MG63 (cell line): ENCODE measurements around the gene TPCN2. TPM values are rescaled to one million over a fixed set of nuclear protein-coding genes. Genes with fewer than 3 reads are reported as not detected.

ENCODE experiments used
- DNase-seq: peaks from one replicate; pipeline ENCODE4 v3.0.0-alpha.2; 2020
- H3K27me3 ChIP-seq: fragments of 250-450 bp; sonication (Bioruptor Pico); 2 replicates; pipeline ENCODE4 v1.5.1; 2020; ENCODE audit warnings: mild to moderate bottlenecking, moderate library complexity
- H3K36me3 ChIP-seq: fragments of 250-450 bp; sonication (Bioruptor Pico); 2 replicates; pipeline ENCODE4 v1.5.1; 2020; ENCODE audit warnings: mild to moderate bottlenecking, moderate library complexity
- H3K4me3 ChIP-seq: fragments of 250-450 bp; sonication (Bioruptor Pico); 2 replicates; pipeline ENCODE4 v1.5.1; 2020; ENCODE audit warnings: mild to moderate bottlenecking, moderate library complexity
- H3K9me3 ChIP-seq: fragments of 250-450 bp; sonication (Bioruptor Pico); 2 replicates; pipeline ENCODE4 v1.5.1; 2020; ENCODE audit warnings: mild to moderate bottlenecking, moderate library complexity
- total RNA-seq: library from RNA; depleted of rRNA; stranded (reverse); fragments of >200 nt; shearing (Covaris generic); gene quantifications from 2 replicates; pipeline ENCODE4 v1.2.3, GENCODE V29; 2014; ENCODE audit warnings: low replicate concordance; rRNA removed

Gene TPCN2
- total RNA-seq, 1 experiment from 2014 or later, result 5.4 TPM

GRCh38 chr11:69178819-69179482 lies 130.2 kb downstream of the TPCN2 start:
- H3K9me3 ChIP-seq, result no peaks in the 10 kb centered on the region
- no peak for DNase-seq
- no peaks in the 10 kb centered on the region for H3K27me3 ChIP-seq
- no peaks in the 10 kb centered on the region for H3K36me3 ChIP-seq
- H3K4me3 ChIP-seq, result no peak overlapping the region

GRCh38 chr11:69180226-69180625 lies 131.5 kb downstream of the TPCN2 start:
- Histone ChIP-seq H3K36me3 (no peaks in the 10 kb centered on the region), H3K9me3 (no peaks in the 10 kb centered on the region), H3K27me3 (no peaks in the 10 kb centered on the region), H3K4me3 (no peak overlapping the region)
- DNase-seq, result no peak

- Histone ChIP-seq H3K36me3 (no peaks in the 10 kb centered on the region), H3K9me3 (no peaks in the 10 kb centered on the region), H3K4me3 (no peak overlapping the region), H3K27me3 (no peaks in the 10 kb centered on the region)
- no peak for DNase-seq
Observed at GRCh38 chr11:69180726-69181125, 132.0 kb downstream of the TPCN2 start.

GRCh38 chr11:69183613-69184012 lies 134.9 kb downstream of the TPCN2 start:
- H3K27me3 ChIP-seq, result no peaks in the 10 kb centered on the region
- H3K36me3 ChIP-seq, result no peaks in the 10 kb centered on the region
- no peak for DNase-seq
- no peaks in the 10 kb centered on the region for H3K9me3 ChIP-seq
- H3K4me3 ChIP-seq, result no peak overlapping the region

Other genes starting within 250 kb of the TPCN2 start
- gene CPT1A, start 207.0 kb upstream of the TPCN2 start, total RNA-seq, result 43.6 and 59.5 TPM in 2 replicates
- gene MRPL21, start 145.1 kb upstream of the TPCN2 start, total RNA-seq, result 83.1 and 138 TPM in 2 replicates
- 7.8 and 15.6 TPM in 2 replicates for gene IGHMBP2, start 145.0 kb upstream of the TPCN2 start, total RNA-seq
- not detected in 2 replicates for gene MRGPRD, start 67.9 kb upstream of the TPCN2 start, total RNA-seq
- gene MRGPRF, start 35.7 kb upstream of the TPCN2 start, total RNA-seq, result 2.0 TPM in 1 of 2 replicates, not detected in the other
- not detected in 2 replicates for gene SMIM38, start 107.0 kb downstream of the TPCN2 start, total RNA-seq
- gene MYEOV, start 245.2 kb downstream of the TPCN2 start, total RNA-seq, result 1.2 and 1.3 TPM in 2 replicates